GM12878 (cell line): ENCODE results near the gene CARS2. TPM values are rescaled to one million over a fixed set of nuclear protein-coding genes. Genes with fewer than 3 reads are reported as not detected.

Source experiments
- ATAC-seq: fragments of 200-7000 bp; cut with Tn5 transposase; 3 replicates; pipeline ENCODE4 v1.9.1; 2020; ENCODE audit warnings: mild to moderate bottlenecking, moderate library complexity
- BruUV-seq: library from RNA; stranded (reverse); fragments of 400-500 nt; replicated peaks from 2 replicates; lab custom pipeline; 2021; lab: Mats Ljungman, UMichigan
- CTCF ChIA-PET: fragments of 300-600 bp; sonication (Branson Sonifier 250); formaldehyde crosslinking; extraction: SDS; loops from one replicate; lab custom pipeline; 2021; ENCODE audit warnings: inconsistent platforms; lab: Yijun Ruan, JAX
- POLR2A ChIA-PET: fragments of 350-600 bp; formaldehyde crosslinking; extraction: SDS; loops from one replicate; lab custom pipeline; 2021; ENCODE audit warnings: inconsistent platforms; lab: Charles Lee
- RAD21 ChIA-PET: fragments of 300-600 bp; sonication (Branson Sonifier 250); formaldehyde crosslinking; loops from one replicate; lab custom pipeline; 2023; ENCODE audit warnings: antibody characterized with exemption; ENCODE audit not compliant: unreplicated experiment; lab: Charles Lee
- SMC1A ChIA-PET: fragments of 300-600 bp; sonication (Branson Sonifier 250); formaldehyde crosslinking; loops from one replicate; lab custom pipeline; 2023; ENCODE audit not compliant: unreplicated experiment, uncharacterized antibody; lab: Charles Lee
- DNase-seq: peaks from one replicate; pipeline ENCODE4 v3.0.0-alpha.2; 2011; ENCODE audit warnings: low read depth, low spot score
- FAIRE-seq: peaks from 3 replicates; lab custom pipeline; 2011; peaks lifted over from hg19 to GRCh38; lab: Jason Lieb, UNC
- H2AFZ ChIP-seq: 2 replicates; pipeline ENCODE4 v1.6.0; 2011; ENCODE audit warnings: low read depth, low read length, control low read depth; ENCODE audit not compliant: control insufficient read depth
- H3K27ac ChIP-seq: 2 replicates; pipeline ENCODE4 v1.5.1; 2011; ENCODE audit warnings: control low read depth; ENCODE audit not compliant: control insufficient read depth, insufficient read depth
- H3K27me3 ChIP-seq, 2 experiments: replicated peaks in 1 of 2; 2 replicates each; pipeline versions ENCODE4 v1.6.0 to v1.6.1; 2011; ENCODE audit warnings: low read length in 1 of 2; ENCODE audit not compliant: control insufficient read depth in 2 of 2, insufficient read depth in 2 of 2
- H3K36me3 ChIP-seq, 2 experiments: 2 replicates each; pipeline ENCODE4 v1.5.1; 2011; ENCODE audit warnings: low read length in 1 of 2; ENCODE audit not compliant: control insufficient read depth in 2 of 2, insufficient read depth in 2 of 2
- H3K4me1 ChIP-seq: 2 replicates; pipeline ENCODE4 v1.6.1; 2011; ENCODE audit warnings: mild to moderate bottlenecking, low read length, moderate library complexity, mixed read lengths; ENCODE audit not compliant: control insufficient read depth, insufficient read depth
- H3K4me2 ChIP-seq: 2 replicates; pipeline ENCODE4 v1.6.0; 2011; ENCODE audit warnings: control low read depth; ENCODE audit not compliant: control insufficient read depth, insufficient read depth
- H3K4me3 ChIP-seq: fragments of 200-600 bp; sonication (generic); 2 replicates; pipeline ENCODE4 v1.5.1; 2016
- H3K79me2 ChIP-seq: 2 replicates; pipeline ENCODE4 v1.6.0; 2011; ENCODE audit warnings: low read length; ENCODE audit not compliant: control insufficient read depth, insufficient read depth
- H3K9ac ChIP-seq: 2 replicates; pipeline ENCODE4 v1.8.0; 2011; ENCODE audit warnings: low read length, control low read depth, mixed read lengths; ENCODE audit not compliant: control insufficient read depth, insufficient read depth
- H3K9me3 ChIP-seq: replicated peaks from 3 replicates; pipeline ENCODE4 v1.5.1; 2011; ENCODE audit warnings: mild to moderate bottlenecking, low read length; ENCODE audit not compliant: control insufficient read depth, insufficient read depth
- H4K20me1 ChIP-seq: 2 replicates; pipeline ENCODE4 v1.6.0; 2011; ENCODE audit not compliant: control insufficient read depth, insufficient read depth
- BCL11A ChIP-seq: IDR thresholded peaks from 2 replicates; pipeline ENCODE4 v1.6.1; 2011; ENCODE audit warnings: low read depth, low read length
- CBX3 ChIP-seq: fragments of 200-600 bp; sonication (generic); IDR thresholded peaks from 2 replicates; pipeline ENCODE4 v1.6.1; 2016; ENCODE audit warnings: low read depth, borderline replicate concordance
- CBX5 ChIP-seq: sonication (generic); IDR thresholded peaks from 2 replicates; pipeline ENCODE4 v1.6.1; 2016; ENCODE audit warnings: low read depth, moderate library complexity, mild to moderate bottlenecking, inconsistent platforms
- CTCF ChIP-seq, 3 experiments: IDR thresholded peaks in 2 of 3; conservative IDR thresholded peaks in 1 of 3; 2 replicates each; pipeline ENCODE4 v1.5.1; 2011; ENCODE audit warnings: low read depth in 3 of 3, low read length in 3 of 3, mild to moderate bottlenecking in 3 of 3, control low read depth in 2 of 3, moderate library complexity in 2 of 3, inconsistent platforms in 1 of 3, mixed read lengths in 1 of 3; ENCODE audit not compliant: control insufficient read depth in 2 of 3, insufficient read depth in 1 of 3; ENCODE audit errors: extremely low read depth in 1 of 3
- E2F8 ChIP-seq: fragments of 450-650 bp; IDR thresholded peaks from 2 replicates; pipeline ENCODE4 v1.6.1; 2018; ENCODE audit warnings: mild to moderate bottlenecking, low read depth, moderate library complexity; ENCODE audit not compliant: partially characterized antibody
- ELK1 ChIP-seq: IDR thresholded peaks from 2 replicates; pipeline ENCODE4 v1.6.1; 2012; ENCODE audit warnings: low read depth, low read length, improper control_type of control experiment
- FOS ChIP-seq: IDR thresholded peaks from 3 replicates; pipeline ENCODE4 v1.6.1; 2011; ENCODE audit warnings: borderline replicate concordance; ENCODE audit not compliant: insufficient read length; ENCODE audit errors: extremely low read depth
- FOXK2 ChIP-seq: fragments of 450-650 bp; IDR thresholded peaks from 2 replicates; pipeline ENCODE4 v1.6.1; 2017; ENCODE audit warnings: mild to moderate bottlenecking, moderate library complexity
- HDAC2 ChIP-seq: fragments of 200-600 bp; sonication (generic); IDR thresholded peaks from 2 replicates; pipeline ENCODE4 v1.6.1; 2017
- MTA2 ChIP-seq: fragments of 450-650 bp; IDR thresholded peaks from 2 replicates; pipeline ENCODE4 v1.6.1; 2016; ENCODE audit warnings: low read depth, mild to moderate bottlenecking, moderate library complexity
- NBN ChIP-seq: fragments of 450-650 bp; IDR thresholded peaks from 2 replicates; pipeline ENCODE4 v1.6.1; 2016
- RBBP5 ChIP-seq: fragments of 200-600 bp; sonication (generic); conservative IDR thresholded peaks from 2 replicates; pipeline ENCODE4 v1.6.1; 2016
- STAT3 ChIP-seq: IDR thresholded peaks from 2 replicates; pipeline ENCODE4 v1.6.1; 2011; ENCODE audit warnings: low read depth, low read length, improper control_type of control experiment
- SUZ12 ChIP-seq: fragments of 200-600 bp; sonication (generic); IDR thresholded peaks from one replicate; pipeline ENCODE4 v1.6.1; 2018; ENCODE audit warnings: antibody characterized with exemption, mild to moderate bottlenecking; ENCODE audit not compliant: unreplicated experiment
- WRNIP1 ChIP-seq: IDR thresholded peaks from 2 replicates; pipeline ENCODE4 v1.6.1; 2011; ENCODE audit warnings: low read depth, low read length, improper control_type of control experiment, borderline replicate concordance
- ZNF384 ChIP-seq: IDR thresholded peaks from 2 replicates; pipeline ENCODE4 v1.6.1; 2012; ENCODE audit warnings: low read depth, mild to moderate bottlenecking, low read length, improper control_type of control experiment, borderline replicate concordance
- WGBS: methylation state at CpG from one replicate; pipeline ENCODE4 v1.1.6; 2016; ENCODE audit warnings: low lambda C conversion rate; ENCODE audit not compliant: insufficient replicate concordance, insufficient coverage; ENCODE audit errors: missing lambda C conversion rate; 5-methylcytosine and 5-hydroxymethylcytosine counted together
- in situ Hi-C: fragments of 300-500 bp; cut with MboI; formaldehyde crosslinking; loops from 9 replicates; pipeline ENCODE4 v1.14.3; 2018; ENCODE audit warnings: mixed read lengths
- intact Hi-C: fragments of 100-400 bp; cut with micrococcal nuclease; formaldehyde crosslinking; loops from one replicate; pipeline ENCODE4 v1.14.2; 2022; ENCODE audit not compliant: unreplicated experiment
- polyA plus RNA-seq, 11 experiments: library from polyadenylated mRNA; depleted of rRNA in 4 of 11; unstranded in 6 of 11; stranded (reverse) in 5 of 11; fragments of >200 nt; fragmentation: Nextera tagmentation in 4 of 11; fragmentation: Illumina TruSeq in 1 of 11; extraction: Ambion mirVana in 4 of 11; extraction: Trizol in 1 of 11; gene quantifications; 1 replicate in 1 of 11; 2 replicates in 10 of 11; pipeline versions ENCODE4 v1.2.1 to v1.2.3, GENCODE V29; 2011 to 2016; ENCODE audit warnings: inconsistent platforms in 2 of 11, missing spikeins in 2 of 11, low read depth in 1 of 11
- total RNA-seq, 4 experiments: library from RNA; depleted of rRNA in 3 of 4; stranded (reverse); fragments of >200 nt in 3 of 4; fragmentation: Illumina TruSeq in 1 of 4; extraction: Trizol in 1 of 4; gene quantifications; 2 replicates each; pipeline versions ENCODE4 v1.2.1 to v1.2.3, GENCODE V29; 2013 to 2021

The CARS2 gene
- total and polyA plus RNA-seq, 10 of the 15 experiments (the other 5 are each of a cell fraction or from before 2014, with no cell fraction given), result 4.2 to 101 (median 61.5) TPM

GRCh38 chr13:110664041-110664440 is 41.9 kb downstream of the CARS2 start:
- ChIA-PET POLR2A (no interaction called here), CTCF (interaction anchor here (1.4 kb wide), 1 partner anchor 154 kb away, joined by 3 read pairs; no protein-coding TSS in a partner anchor), SMC1A (interaction anchor here (1.2 kb wide), 1 partner anchor 13 kb away, joined by 3 read pairs; no protein-coding TSS in a partner anchor), RAD21 (interaction anchor here (1.6 kb wide), 1 partner anchor 13 kb away, joined by 3 read pairs; no protein-coding TSS in a partner anchor)
- no peak overlapping the region for H2AFZ ChIP-seq
- no peak overlapping the region for H3K27ac ChIP-seq
- no TSS peak for BruUV-seq
- peaks cover 22 to 23% of the 10 kb centered on the region in 2 experiments; a peak in 3 of 4 replicates for H3K36me3 ChIP-seq
- H3K79me2 ChIP-seq, result no peaks in the 10 kb centered on the region
- no peaks in the 10 kb centered on the region; the same call in 1 of the 2 replicates for H3K4me1 ChIP-seq
- H3K4me3 ChIP-seq, result no peak overlapping the region
- H3K4me2 ChIP-seq, result no peak overlapping the region
- in situ Hi-C loops (no loop called here), intact Hi-C loops (no loop called here)
- H3K27me3 ChIP-seq, result no peaks in the 10 kb centered on the region
- H3K9ac ChIP-seq, result no peak overlapping the region
- DNase-seq (no peak), FAIRE-seq (no peak), ATAC-seq (no peak)
- H4K20me1 ChIP-seq, result no peaks in the 10 kb centered on the region
- no peaks in the 10 kb centered on the region; the same call in 2 of the 3 replicates for H3K9me3 ChIP-seq
- WGBS, result 99% methylated on average over 7 of the region's 7 CpGs
- TF ChIP-seq BCL11A (no peak), CTCF (IDR thresholded peaks at IDR 0.05 in 2 of 3, conservative IDR thresholded peaks at IDR 0.05 in 1 of 3; ENCODE audit: control insufficient read depth in 2 of 3, extremely low read depth in 1 of 3, insufficient read depth in 1 of 3, low read depth in 3 of 3, low read length in 3 of 3) (no peak), CBX5 (no peak), ELK1 (no peak), HDAC2 (no peak), E2F8 (no peak), STAT3 (no peak), CBX3 (no peak), FOXK2 (no peak), ZNF384 (no peak), SUZ12 (no peak), MTA2 (no peak), RBBP5 (no peak), NBN (no peak), WRNIP1 (no peak), FOS (no peak)
